Keratinocyte (primary cell): ENCODE data around the gene ILDR1.

Experiments
- CTCF ChIP-seq, 3 experiments: IDR thresholded peaks in 1 of 3; conservative IDR thresholded peaks in 1 of 3; optimal IDR thresholded peaks in 1 of 3; 2 replicates in 2 of 3; 3 replicates in 1 of 3; pipeline versions ENCODE3 to v1.5.1; 2011; ENCODE audit warnings: low read length in 3 of 3, mild to moderate bottlenecking in 3 of 3, moderate library complexity in 2 of 3, control low read depth in 1 of 3, inconsistent platforms in 1 of 3; ENCODE audit not compliant: insufficient read depth in 2 of 3; ENCODE audit errors: extremely low read depth in 1 of 3
- EZH2 ChIP-seq: IDR thresholded peaks from one replicate; pipeline ENCODE4 v1.6.1; 2012; ENCODE audit warnings: inconsistent platforms, mild to moderate bottlenecking, low read length, moderate library complexity

GRCh38 chr3:122032531-122032930 lies 10.5 kb upstream of the ILDR1 start:
- TF ChIP-seq CTCF (optimal IDR thresholded peaks at IDR 0.05 in 1 of 3, IDR thresholded peaks at IDR 0.05 in 1 of 3, conservative IDR thresholded peaks at IDR 0.05 in 1 of 3; ENCODE audit: extremely low read depth in 1 of 3, insufficient read depth in 2 of 3, low read length in 3 of 3) = no peak
- TF ChIP-seq EZH2 = no peak
